SK-N-SH treated with all-trans-retinoic acid at 6 μM for 48 hours (cell line): ENCODE measurements around the gene IQUB.

Experiments used
- ATAC-seq: fragments of 200-7000 bp; cut with Tn5 transposase; 3 replicates; pipeline ENCODE4 v1.9.1; 2020; ENCODE audit warnings: mild to moderate bottlenecking, moderate library complexity
- BACH2 ChIP-seq: fragments of 250-450 bp; sonication (Bioruptor Pico); IDR thresholded peaks from 2 replicates; pipeline ENCODE4 v1.9.0; 2021; ENCODE audit warnings: mild to moderate bottlenecking, borderline replicate concordance
- CREB5 ChIP-seq: fragments of 250-450 bp; sonication (Bioruptor Pico); IDR thresholded peaks from 2 replicates; pipeline ENCODE4 v1.5.1; 2020; ENCODE audit warnings: low read depth, mild to moderate bottlenecking, moderate library complexity
- CSDC2 ChIP-seq: fragments of 250-450 bp; sonication (Bioruptor Pico); IDR thresholded peaks from 2 replicates; pipeline ENCODE4 v1.5.0; 2020; ENCODE audit warnings: mild to moderate bottlenecking, moderate library complexity
- CSRNP3 ChIP-seq: fragments of 250-450 bp; sonication (Bioruptor Pico); IDR thresholded peaks from 2 replicates; pipeline ENCODE4 v1.5.1; 2021; ENCODE audit warnings: mild to moderate bottlenecking, moderate library complexity
- ESRRG ChIP-seq: fragments of 250-450 bp; sonication (Bioruptor Pico); IDR thresholded peaks from 2 replicates; pipeline ENCODE4 v1.6.1; 2021; ENCODE audit warnings: mild to moderate bottlenecking
- GLIS3 ChIP-seq: fragments of 250-450 bp; sonication (Bioruptor Pico); IDR thresholded peaks from 2 replicates; pipeline ENCODE4 v1.5.0; 2020; ENCODE audit warnings: mild to moderate bottlenecking, moderate library complexity
- ISL1 ChIP-seq: fragments of 250-450 bp; sonication (Bioruptor Pico); IDR thresholded peaks from 2 replicates; pipeline ENCODE4 v2.1.2; 2022; ENCODE audit warnings: mild to moderate bottlenecking, moderate library complexity
- OSR1 ChIP-seq: fragments of 250-450 bp; sonication (Bioruptor Pico); IDR thresholded peaks from 2 replicates; pipeline ENCODE4 v1.8.0; 2022; ENCODE audit warnings: moderate library complexity, mild to moderate bottlenecking, inconsistent platforms
- RARB ChIP-seq: fragments of 250-450 bp; sonication (Bioruptor Pico); IDR thresholded peaks from 2 replicates; pipeline ENCODE4 v1.8.0; 2021; ENCODE audit warnings: mild to moderate bottlenecking, moderate library complexity
- SNAI2 ChIP-seq: fragments of 250-450 bp; sonication (Bioruptor Pico); IDR thresholded peaks from 2 replicates; pipeline ENCODE4 v1.5.0; 2020; ENCODE audit warnings: mild to moderate bottlenecking, moderate library complexity
- TCF4 ChIP-seq: fragments of 250-450 bp; sonication (Bioruptor Pico); IDR thresholded peaks from 2 replicates; pipeline ENCODE4 v1.8.0; 2021; ENCODE audit warnings: mild to moderate bottlenecking, moderate library complexity, borderline replicate concordance
- TOX ChIP-seq: fragments of 250-450 bp; sonication (Bioruptor Pico); IDR thresholded peaks from 2 replicates; pipeline ENCODE4 v1.8.0; 2021; ENCODE audit warnings: mild to moderate bottlenecking, moderate library complexity, borderline replicate concordance
- TSHZ2 ChIP-seq: fragments of 250-450 bp; sonication (Bioruptor Pico); IDR thresholded peaks from 2 replicates; pipeline ENCODE4 v1.5.0; 2020; ENCODE audit warnings: mild to moderate bottlenecking, moderate library complexity
- ZC3H10 ChIP-seq: fragments of 250-450 bp; sonication (Bioruptor Pico); IDR thresholded peaks from 2 replicates; pipeline ENCODE4 v1.5.1; 2021; ENCODE audit warnings: mild to moderate bottlenecking, moderate library complexity
- ZFP3 ChIP-seq: fragments of 250-450 bp; sonication (Bioruptor Pico); IDR thresholded peaks from 2 replicates; pipeline ENCODE4 v1.5.0; 2020; ENCODE audit warnings: mild to moderate bottlenecking, moderate library complexity
- ZFP30 ChIP-seq: fragments of 450-650 bp; formaldehyde crosslinking; IDR thresholded peaks from 2 replicates; pipeline ENCODE4 v1.5.0; 2022; ENCODE audit warnings: mild to moderate bottlenecking, moderate library complexity
- ZNF565 ChIP-seq: fragments of 450-650 bp; formaldehyde crosslinking; conservative IDR thresholded peaks from 2 replicates; pipeline ENCODE4 v1.5.0; 2020; ENCODE audit warnings: low read depth, mild to moderate bottlenecking, moderate library complexity
- ZNF70 ChIP-seq: fragments of 450-650 bp; formaldehyde crosslinking; IDR thresholded peaks from 2 replicates; pipeline ENCODE4 v1.5.0; 2020; ENCODE audit warnings: mild to moderate bottlenecking, moderate library complexity
- ZNF8 ChIP-seq: fragments of 450-650 bp; formaldehyde crosslinking; IDR thresholded peaks from 2 replicates; pipeline ENCODE4 v1.5.0; 2020; ENCODE audit warnings: mild to moderate bottlenecking, moderate library complexity

Gene IQUB

GRCh38 chr7:123432601-123433000 is 101.8 kb downstream of the IQUB start (continued):
- no peak for TF ChIP-seq TSHZ2 (CRISPR knock-in tag)

GRCh38 chr7:123431075-123431614 is 103.2 kb downstream of the IQUB start:
- TF ChIP-seq BACH2 (CRISPR knock-in tag) (no peak), TSHZ2 (CRISPR knock-in tag) (no peak), ZNF70 (CRISPR knock-in tag) (no peak), ZC3H10 (CRISPR knock-in tag) (no peak), CREB5 (CRISPR knock-in tag) (no peak), RARB (CRISPR knock-in tag) (no peak), SNAI2 (CRISPR knock-in tag) (no peak), TOX (no peak)
- TF ChIP-seq, all 23 proteins: peak for 0
- ATAC-seq, result no peak

GRCh38 chr7:123425246-123425645 is 109.1 kb downstream of the IQUB start:
- TF ChIP-seq ZC3H10 (CRISPR knock-in tag) (no peak), GLIS3 (no peak), CSRNP3 (no peak)
- no peak for ATAC-seq

- no peak for TF ChIP-seq TCF4 (CRISPR knock-in tag)
- no peak for TF ChIP-seq ESRRG (CRISPR knock-in tag)
- no peak for TF ChIP-seq CSDC2
- TF ChIP-seq ZC3H10 (CRISPR knock-in tag), result no peak
- TF ChIP-seq CREB5 (CRISPR knock-in tag), result no peak
- no peak for TF ChIP-seq ZNF565
- TF ChIP-seq ZNF70 (CRISPR knock-in tag), result no peak
- no peak for TF ChIP-seq ZFP3 (CRISPR knock-in tag)
- TF ChIP-seq ZNF8 (CRISPR knock-in tag), result no peak
- TF ChIP-seq RARB (CRISPR knock-in tag), result no peak
- TF ChIP-seq BACH2 (CRISPR knock-in tag), result no peak
- TF ChIP-seq, all 23 proteins: peak for 0
- no peak for ATAC-seq
These were observed 109.9 kb downstream of the IQUB start for GRCh38 chr7:123424463-123424862.

- no peak for ATAC-seq
- TF ChIP-seq RARB (CRISPR knock-in tag) (no peak), ZNF565 (no peak), TSHZ2 (CRISPR knock-in tag) (no peak), TOX (no peak), CREB5 (CRISPR knock-in tag) (no peak), ZFP3 (CRISPR knock-in tag) (no peak), ISL1 (CRISPR knock-in tag) (no peak), ZC3H10 (CRISPR knock-in tag) (no peak), ESRRG (CRISPR knock-in tag) (no peak), OSR1 (CRISPR knock-in tag) (no peak), TCF4 (CRISPR knock-in tag) (no peak), ZNF8 (CRISPR knock-in tag) (no peak), ZFP30 (CRISPR knock-in tag) (no peak)
These were observed 110.8 kb downstream of the IQUB start for GRCh38 chr7:123423622-123424021.
